Upper lobe of right lung (tissue), 1 donor: ENCODE measurements around the gene CHST5. TPM values are rescaled to one million over a fixed set of nuclear protein-coding genes. Genes with fewer than 3 reads are reported as not detected.
"Not testable (repeated sequence)": the region's sequence is repeated elsewhere in the genome, so short reads cannot be mapped to it uniquely, and the experiment has no call there.

Experiments
- ATAC-seq: fragments of 200-7000 bp; cut with Tn5 transposase; one replicate; pipeline ENCODE4 v1.9.1; 2020; ENCODE audit warnings: mild to moderate bottlenecking, moderate library complexity
- DNase-seq: peaks from one replicate; pipeline ENCODE4 v3.0.0-alpha.2; 2020
- H3K27ac ChIP-seq: fragments of 200-600 bp; one replicate; pipeline ENCODE4 v1.8.0; 2022
- H3K27me3 ChIP-seq: fragments of 200-600 bp; one replicate; pipeline ENCODE4 v1.8.0; 2022; ENCODE audit warnings: mild to moderate bottlenecking
- H3K36me3 ChIP-seq: fragments of 200-600 bp; one replicate; pipeline ENCODE4 v1.8.0; 2022
- H3K4me1 ChIP-seq: fragments of 200-600 bp; one replicate; pipeline ENCODE4 v1.8.0; 2022
- H3K4me3 ChIP-seq: fragments of 200-600 bp; one replicate; pipeline ENCODE4 v1.8.0; 2022; ENCODE audit warnings: mild to moderate bottlenecking
- H3K9me3 ChIP-seq: fragments of 200-600 bp; one replicate; pipeline ENCODE4 v1.8.0; 2022
- intact Hi-C: fragments of 100-400 bp; cut with DNase I; formaldehyde crosslinking; loops from one replicate; pipeline ENCODE4 v1.11.0; 2022
- total RNA-seq: library from RNA; stranded (reverse); fragmentation: NEBNext Ultra II Directional; extraction: Animal tissue kit (Norgen Biotek cat#: 25700); gene quantifications from one replicate; pipeline ENCODE4 v1.2.1, GENCODE V29; 2021
- TF ChIP-seq, protein P1 (sequence below): fragments of 200-600 bp; IDR thresholded peaks from one replicate; pipeline ENCODE4 v1.8.0; 2022; ENCODE audit warnings: antibody characterized with exemption
- donor health status: DM: no; HTN: yes; CAD: no; lungs with severe emphysema.

CHST5 gene
- total RNA-seq, 1 donor from 2014 or later, result not detected

GRCh38 chr16:75550211-75550662 lies 14.3 kb upstream of the CHST5 start:
- no peaks in the 10 kb centered on the region for H3K36me3 ChIP-seq
- intact Hi-C loops, result no loop called here
- peaks cover 5% of the 10 kb centered on the region for H3K4me1 ChIP-seq
- no peak overlapping the region for H3K27ac ChIP-seq
- TF ChIP-seq, protein P1, sequence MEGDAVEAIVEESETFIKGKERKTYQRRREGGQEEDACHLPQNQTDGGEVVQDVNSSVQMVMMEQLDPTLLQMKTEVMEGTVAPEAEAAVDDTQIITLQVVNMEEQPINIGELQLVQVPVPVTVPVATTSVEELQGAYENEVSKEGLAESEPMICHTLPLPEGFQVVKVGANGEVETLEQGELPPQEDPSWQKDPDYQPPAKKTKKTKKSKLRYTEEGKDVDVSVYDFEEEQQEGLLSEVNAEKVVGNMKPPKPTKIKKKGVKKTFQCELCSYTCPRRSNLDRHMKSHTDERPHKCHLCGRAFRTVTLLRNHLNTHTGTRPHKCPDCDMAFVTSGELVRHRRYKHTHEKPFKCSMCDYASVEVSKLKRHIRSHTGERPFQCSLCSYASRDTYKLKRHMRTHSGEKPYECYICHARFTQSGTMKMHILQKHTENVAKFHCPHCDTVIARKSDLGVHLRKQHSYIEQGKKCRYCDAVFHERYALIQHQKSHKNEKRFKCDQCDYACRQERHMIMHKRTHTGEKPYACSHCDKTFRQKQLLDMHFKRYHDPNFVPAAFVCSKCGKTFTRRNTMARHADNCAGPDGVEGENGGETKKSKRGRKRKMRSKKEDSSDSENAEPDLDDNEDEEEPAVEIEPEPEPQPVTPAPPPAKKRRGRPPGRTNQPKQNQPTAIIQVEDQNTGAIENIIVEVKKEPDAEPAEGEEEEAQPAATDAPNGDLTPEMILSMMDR, result peak; percentile 46
- H3K4me3 ChIP-seq, result no peak overlapping the region
- ATAC-seq, result peak; percentile 90
- DNase-seq, result no peak
- H3K27me3 ChIP-seq, result no peaks in the 10 kb centered on the region
- no peaks in the 10 kb centered on the region for H3K9me3 ChIP-seq

DNA sequence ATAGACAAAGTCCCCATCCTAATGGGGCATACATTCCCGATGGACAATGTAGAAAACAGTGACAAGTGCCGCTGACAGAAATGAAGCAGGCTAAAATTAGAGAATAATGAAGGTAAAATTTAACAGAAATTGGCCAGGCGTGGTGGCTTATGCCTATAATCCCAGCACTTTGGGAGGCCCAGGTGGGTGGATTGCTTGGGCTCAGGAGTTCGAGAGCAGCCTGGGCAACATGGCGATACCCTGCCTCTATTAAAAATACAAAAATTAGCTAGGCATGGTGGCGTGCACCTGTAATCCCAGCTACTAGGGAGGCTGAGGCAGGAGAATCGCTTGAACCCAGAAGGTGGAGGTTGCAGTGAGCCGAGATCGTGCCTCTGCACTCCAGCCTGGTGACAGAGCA lies 12.5 kb upstream of the CHST5 start:
- ATAC-seq, H3K4me3 ChIP-seq, DNase-seq: not testable (repeated sequence)

GRCh38 chr16:75546293-75546692 lies 10.4 kb upstream of the CHST5 start:
- H3K36me3 ChIP-seq, result no peaks in the 10 kb centered on the region
- no peaks in the 10 kb centered on the region for H3K27me3 ChIP-seq
- no peak overlapping the region for H3K4me3 ChIP-seq
- peak; percentile 29 for DNase-seq
- H3K4me1 ChIP-seq, result no peaks in the 10 kb centered on the region
- TF ChIP-seq, protein P1, result no peak
- no peak for ATAC-seq
- H3K27ac ChIP-seq, result no peak overlapping the region
- intact Hi-C loops, result no loop called here
- H3K9me3 ChIP-seq, result no peaks in the 10 kb centered on the region

More for the DNA sequence above, 12.5 kb upstream of the CHST5 start:
- intact Hi-C loops, H3K36me3 ChIP-seq, H3K4me1 ChIP-seq, H3K27ac ChIP-seq, H3K27me3 ChIP-seq, H3K9me3 ChIP-seq: not testable (repeated sequence)

GRCh38 chr16:75545879-75546278 lies 10.0 kb upstream of the CHST5 start:
- H3K27me3 ChIP-seq, H3K27ac ChIP-seq, intact Hi-C loops, H3K4me1 ChIP-seq, H3K9me3 ChIP-seq, H3K4me3 ChIP-seq, H3K36me3 ChIP-seq, DNase-seq, ATAC-seq: not testable (repeated sequence)

DNA sequence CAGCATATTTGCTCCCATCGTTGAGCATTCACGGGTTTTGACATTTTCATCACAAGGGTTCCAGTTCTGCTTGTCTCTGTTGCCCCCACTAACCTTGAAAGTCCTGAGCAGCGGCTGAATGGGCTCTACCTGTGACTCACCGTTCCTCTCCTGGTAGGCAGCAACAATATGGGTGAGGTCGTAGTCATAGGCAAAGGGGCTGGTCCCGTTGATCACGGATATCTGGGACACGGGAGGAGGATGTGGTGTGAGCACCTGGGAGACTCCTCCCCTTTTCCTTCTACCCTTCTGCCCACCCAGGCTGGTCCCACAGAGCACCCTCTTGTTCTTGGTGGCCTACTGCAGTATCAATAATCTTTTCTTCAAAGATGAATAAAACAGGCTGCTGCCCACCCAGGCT lies 6.6 kb upstream of the CHST5 start:
- intact Hi-C loops, H3K27me3 ChIP-seq, H3K4me1 ChIP-seq, H3K4me3 ChIP-seq, H3K36me3 ChIP-seq, H3K27ac ChIP-seq, H3K9me3 ChIP-seq, ATAC-seq: not testable (repeated sequence)
- peak; percentile 29 for DNase-seq

DNA sequence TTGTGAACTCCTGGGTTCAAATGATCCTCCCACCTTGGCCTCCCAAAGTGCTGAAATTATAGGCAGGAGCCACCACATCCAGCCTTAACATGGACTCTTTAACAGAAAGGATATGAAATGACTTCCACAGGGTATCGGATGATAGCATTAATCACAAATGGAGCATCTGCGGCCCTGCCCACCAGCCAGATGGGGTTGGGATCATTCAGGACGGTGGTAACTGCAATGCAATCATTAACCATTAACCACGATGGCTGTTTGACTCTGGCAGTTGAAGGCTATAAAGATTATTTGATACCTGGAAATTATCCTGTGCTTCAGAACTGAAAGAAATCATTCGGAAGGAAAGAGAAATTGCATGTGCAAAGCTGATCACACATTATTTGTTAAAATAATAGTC lies 5.3 kb upstream of the CHST5 start:
- ATAC-seq (no peak), DNase-seq (no peak)
- H3K4me3 ChIP-seq, result no peak overlapping the region
- intact Hi-C loops, result no loop called here
- H3K9me3 ChIP-seq, result no peaks in the 10 kb centered on the region
- no peaks in the 10 kb centered on the region for H3K4me1 ChIP-seq
- H3K36me3 ChIP-seq, result no peaks in the 10 kb centered on the region
- no peak overlapping the region for H3K27ac ChIP-seq
- H3K27me3 ChIP-seq, result no peaks in the 10 kb centered on the region
- TF ChIP-seq, protein P1, result no peak

GRCh38 chr16:75538882-75539565 lies 3.1 kb upstream of the CHST5 start:
- H3K4me3 ChIP-seq, H3K4me1 ChIP-seq, H3K27me3 ChIP-seq, H3K9me3 ChIP-seq, H3K27ac ChIP-seq, intact Hi-C loops, H3K36me3 ChIP-seq: not testable (repeated sequence)
- DNase-seq (peak; percentile 35), ATAC-seq (peak; percentile 57)

- TF ChIP-seq, protein P1, result no peak
- Histone ChIP-seq H3K27ac (no peak overlapping the region), H3K27me3 (no peaks in the 10 kb centered on the region), H3K4me1 (no peaks in the 10 kb centered on the region), H3K36me3 (no peaks in the 10 kb centered on the region), H3K4me3 (no peak overlapping the region), H3K9me3 (no peaks in the 10 kb centered on the region)
- ATAC-seq, result no peak
- intact Hi-C loops, result no loop called here
- DNase-seq, result no peak
These were observed 1.9 kb upstream of the CHST5 start for GRCh38 chr16:75537776-75538175.
